ENCODE measurements around the gene KIF26B.
"Not testable (repeated sequence)": the region's sequence is repeated elsewhere in the genome, so short reads cannot be mapped to it uniquely, and the experiment has no call there.

Gene KIF26B

DNA sequence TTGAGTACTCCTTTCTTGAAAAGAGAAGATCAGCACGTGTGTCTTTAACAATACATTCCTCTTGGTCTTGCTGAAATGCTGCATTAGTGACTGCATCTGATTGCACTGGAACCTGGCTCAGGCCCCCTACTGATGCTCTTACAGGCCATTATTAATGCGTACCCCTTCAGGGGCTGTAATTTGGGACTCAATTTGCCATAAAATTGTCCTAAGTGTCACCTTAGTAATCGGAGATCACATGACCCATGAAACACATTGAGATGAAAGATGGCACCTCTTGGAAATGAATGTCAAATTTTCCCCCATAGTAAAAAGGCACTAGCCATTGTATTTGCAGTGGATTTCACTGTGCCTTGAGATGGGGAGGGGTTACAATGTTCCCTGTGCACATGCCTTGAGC, 563.3 kb downstream of the KIF26B start:
- DNase-seq, result no peak

DNA sequence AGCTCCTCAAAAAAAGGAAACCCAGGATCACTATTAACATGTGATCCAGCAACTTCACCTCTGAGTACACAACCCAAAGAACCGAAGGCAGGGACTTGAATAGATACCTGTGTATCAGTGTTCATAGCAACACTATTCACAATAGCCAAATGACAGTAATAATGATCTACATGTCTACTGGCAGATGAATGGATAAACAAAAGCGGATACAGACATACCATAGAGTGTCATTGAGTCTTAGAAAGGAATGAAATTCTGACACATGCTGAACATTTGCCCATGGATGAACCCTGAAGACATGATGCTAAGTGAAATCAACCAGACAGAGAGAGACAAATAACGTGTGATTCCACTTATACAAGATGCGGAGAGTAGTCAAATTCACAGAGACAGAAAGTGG, 564.2 kb downstream of the KIF26B start:
- DNase-seq, result no peak

DNA sequence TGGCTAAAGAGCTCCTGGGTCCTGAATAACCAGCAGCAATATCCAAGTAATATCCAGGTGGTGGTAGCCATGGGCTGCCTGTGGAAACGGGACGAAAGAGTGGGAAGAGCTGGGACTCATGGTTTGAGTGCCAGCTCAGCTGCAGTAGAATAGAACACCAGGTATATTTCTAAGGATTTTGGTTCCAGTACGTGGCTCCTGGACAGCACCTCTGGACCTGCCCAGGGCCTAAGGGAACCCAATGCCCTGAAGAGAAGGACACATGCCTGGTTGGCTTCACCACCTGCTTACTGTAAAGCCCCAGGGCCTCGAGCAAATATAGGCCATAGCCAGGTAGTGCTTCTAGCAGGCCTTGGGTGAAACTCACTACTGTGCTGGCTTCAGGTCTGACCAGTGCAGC, 566.7 kb downstream of the KIF26B start:
- no peak for DNase-seq

DNA sequence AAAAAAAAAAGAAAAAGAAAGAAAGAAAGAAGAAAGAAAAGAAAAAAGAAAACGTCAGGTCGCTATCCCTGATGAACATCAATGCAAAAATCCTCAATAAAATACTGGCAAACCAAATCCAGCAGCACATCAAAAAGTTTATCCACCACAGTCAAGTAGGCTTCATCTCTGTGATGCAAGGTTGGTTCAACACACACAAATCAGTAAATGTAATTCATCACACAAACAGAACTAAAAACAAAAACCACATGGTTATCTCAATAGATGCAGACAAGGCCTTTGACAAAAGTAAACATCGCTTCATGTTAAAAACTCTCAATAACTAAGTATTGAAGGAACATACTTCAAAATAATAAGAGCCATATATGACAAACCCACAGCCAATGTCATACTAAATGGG, 573.2 kb downstream of the KIF26B start:
- not testable (repeated sequence) for DNase-seq

DNA sequence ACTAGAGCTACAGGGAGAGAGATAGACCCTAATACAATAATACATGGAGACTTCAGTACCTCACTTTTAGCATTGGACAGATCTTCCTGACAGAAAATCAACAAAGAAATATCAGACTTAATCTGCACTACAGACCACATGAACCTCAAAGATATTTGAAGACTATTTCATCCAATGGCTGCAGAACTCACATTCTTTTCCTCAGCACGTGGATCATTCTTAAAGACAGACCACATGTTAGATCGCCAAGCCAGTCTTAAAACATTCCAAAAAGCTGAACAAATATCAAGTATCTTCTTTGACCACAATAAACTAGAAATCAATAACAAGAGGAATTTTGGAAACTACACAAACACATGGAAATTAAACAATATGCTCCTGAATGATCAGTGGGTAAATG, 576.0 kb downstream of the KIF26B start:
- no peak for DNase-seq

DNA sequence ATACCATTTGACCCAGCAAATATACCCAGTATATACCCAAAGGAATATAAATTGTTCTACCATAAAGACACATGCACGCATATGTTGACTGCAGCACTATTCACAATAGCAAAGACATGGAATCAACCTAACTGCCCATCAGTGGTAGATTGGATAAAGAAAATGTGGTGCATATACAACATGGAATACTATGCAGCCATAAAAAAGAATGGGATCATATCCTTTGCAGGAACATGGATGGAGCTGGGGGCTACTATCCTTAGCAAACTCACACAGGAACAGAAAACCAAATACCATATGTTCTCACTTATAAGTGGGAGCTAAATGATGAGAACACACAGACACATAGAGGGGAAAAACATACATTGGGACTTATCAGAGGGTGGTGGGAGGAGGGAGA, 585.6 kb downstream of the KIF26B start:
- DNase-seq, result not testable (repeated sequence)

DNA sequence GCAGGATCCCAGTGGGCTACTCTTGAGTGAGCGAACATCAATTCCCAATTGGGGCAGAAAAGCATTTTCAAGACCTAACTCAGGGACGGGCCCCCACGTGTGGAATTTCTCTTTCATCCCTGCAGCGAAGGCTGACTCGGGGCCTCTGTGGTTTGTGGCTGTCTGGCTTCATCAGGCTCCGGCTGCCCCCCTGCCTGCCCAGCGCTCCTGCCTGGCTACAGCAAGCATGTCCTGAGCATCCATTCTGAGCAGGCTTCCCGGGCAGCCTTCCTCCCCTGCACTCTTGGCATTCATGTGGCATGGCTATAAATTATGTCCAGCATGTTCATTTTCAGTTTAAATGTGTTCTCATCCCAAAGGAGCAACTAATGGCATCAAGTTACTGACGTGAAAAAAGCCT, 588.1 kb downstream of the KIF26B start:
- no peak for DNase-seq

DNA sequence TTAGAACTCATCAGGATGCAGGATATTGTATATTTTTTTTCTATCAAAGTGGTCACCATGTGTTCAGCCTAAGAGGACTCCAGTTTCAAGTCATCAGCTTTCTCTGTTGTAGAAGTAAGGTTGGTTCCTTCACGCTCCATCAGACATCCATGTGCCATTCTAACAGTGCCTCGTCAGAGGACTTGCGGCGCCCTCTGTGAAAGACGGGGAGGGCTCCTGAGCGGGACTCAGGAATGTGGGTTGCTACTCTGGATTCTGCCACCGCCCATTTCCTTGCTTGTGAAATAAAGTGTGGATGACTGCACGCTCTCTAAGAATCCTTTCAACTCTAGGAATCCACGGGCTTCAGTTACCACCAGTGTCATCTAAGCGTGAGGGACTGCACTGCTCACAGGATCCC, 593.5 kb downstream of the KIF26B start:
- no peak for DNase-seq

DNA sequence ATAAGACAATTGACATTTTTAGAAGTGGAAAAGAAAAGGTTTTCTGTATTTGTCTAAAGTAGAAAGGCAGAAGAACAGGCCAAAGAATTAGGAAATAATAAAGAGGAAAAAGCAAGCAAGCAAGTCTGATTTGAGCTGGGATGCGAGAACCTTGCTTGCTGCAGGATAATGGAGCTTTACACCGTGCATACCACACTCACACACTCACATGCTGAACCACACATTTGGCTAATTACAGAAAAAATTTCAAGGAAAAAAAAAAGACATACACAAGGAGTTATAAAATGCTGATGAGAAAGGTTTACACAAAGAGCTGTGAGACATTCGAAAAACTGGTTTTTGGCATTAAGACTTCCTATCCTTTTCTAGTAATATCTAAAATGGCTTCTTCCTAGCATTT, 593.9 kb downstream of the KIF26B start:
- DNase-seq, result no peak

DNA sequence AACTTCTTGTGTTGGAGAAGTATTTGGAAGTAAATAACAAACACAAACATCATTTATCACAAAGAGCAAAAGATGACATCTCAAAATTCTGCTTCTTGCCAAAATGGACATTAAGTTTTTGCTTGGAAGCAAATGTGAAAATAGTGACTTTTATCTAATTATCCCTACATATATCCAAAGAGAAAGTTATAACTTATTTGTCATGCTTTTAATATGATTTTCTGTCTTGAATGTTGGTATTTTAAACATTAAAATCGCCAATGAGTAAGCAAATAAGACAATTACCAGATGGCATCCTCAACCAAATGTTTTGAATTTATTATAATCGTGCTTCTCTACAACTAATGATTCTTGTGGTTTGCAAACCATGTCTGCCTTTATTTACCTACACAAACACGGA, 594.3 kb downstream of the KIF26B start:
- DNase-seq, result no peak

DNA sequence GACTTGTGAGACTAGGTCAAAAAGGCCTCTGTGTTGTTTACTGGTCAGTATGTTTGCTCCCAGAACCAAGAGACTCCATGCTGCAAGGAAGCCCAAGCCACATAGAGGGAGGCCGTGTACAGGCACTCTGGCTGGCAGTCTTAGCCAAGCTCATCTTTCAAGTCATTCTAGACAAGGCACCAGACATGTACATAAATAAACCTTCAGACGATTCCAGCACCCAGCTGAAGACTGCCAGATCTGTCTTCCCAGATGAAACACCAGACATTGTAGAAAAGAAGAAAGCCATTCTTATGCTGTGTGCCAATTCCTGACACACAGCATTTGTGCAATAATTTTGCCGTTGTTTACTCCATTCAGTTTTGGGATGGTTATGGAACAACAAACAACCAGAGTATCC, 595.5 kb downstream of the KIF26B start:
- no peak for DNase-seq

DNA sequence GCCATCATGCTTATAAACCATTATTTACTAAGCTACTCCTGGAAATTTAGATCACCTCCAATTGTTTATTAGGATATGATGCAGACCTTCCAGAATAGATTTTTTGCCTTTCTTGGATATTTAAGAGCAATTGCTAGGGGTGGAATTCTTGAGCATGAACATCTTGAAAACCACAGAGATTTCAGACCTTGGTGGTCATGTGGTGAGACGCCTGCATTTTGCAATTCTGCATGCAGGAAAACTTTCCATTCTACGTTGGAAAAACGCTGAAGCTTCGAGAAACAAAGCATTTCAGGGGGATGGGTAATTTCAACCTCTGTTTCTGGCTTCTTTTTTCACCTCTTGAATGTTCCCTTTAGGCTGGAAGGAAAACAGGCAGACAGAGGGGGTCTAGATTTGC, 596.3 kb downstream of the KIF26B start:
- DNase-seq, result no peak

DNA sequence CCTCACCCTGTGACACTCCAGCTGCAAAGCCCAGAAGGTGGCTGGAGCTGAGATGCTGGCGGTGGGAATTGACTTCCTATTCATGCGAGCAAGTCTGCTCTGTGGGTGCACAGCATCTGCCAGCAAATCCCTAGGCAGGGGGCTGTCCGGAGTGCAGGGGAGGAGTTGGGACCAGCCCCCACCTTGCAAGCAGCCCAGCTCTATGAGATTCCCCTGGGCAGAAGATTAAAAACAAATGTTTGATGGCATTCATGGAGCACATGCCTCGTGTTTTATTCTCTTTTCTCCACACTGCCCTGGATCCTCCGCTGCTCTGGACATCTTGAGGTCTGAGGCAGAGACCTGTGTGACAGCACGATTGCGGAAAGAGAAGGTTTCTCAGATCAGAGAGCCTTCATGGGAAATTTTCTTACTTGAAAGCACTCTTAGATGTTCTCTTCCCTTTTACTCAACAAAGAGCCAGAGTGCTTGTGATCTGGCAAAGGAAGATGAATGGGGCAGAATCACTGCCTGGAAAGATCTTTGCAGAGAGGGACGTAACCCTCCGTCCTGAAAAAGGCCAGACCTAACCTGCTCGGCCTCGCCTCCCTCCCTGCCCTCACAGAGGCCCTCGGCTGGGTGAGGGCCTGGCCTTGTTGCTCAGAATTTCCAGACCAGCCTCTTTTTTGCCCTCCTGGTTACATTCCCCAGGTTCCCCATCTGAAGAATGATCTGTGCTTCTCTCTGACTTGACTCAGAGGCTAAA, 597.1 kb downstream of the KIF26B start:
- no peak for DNase-seq

DNA sequence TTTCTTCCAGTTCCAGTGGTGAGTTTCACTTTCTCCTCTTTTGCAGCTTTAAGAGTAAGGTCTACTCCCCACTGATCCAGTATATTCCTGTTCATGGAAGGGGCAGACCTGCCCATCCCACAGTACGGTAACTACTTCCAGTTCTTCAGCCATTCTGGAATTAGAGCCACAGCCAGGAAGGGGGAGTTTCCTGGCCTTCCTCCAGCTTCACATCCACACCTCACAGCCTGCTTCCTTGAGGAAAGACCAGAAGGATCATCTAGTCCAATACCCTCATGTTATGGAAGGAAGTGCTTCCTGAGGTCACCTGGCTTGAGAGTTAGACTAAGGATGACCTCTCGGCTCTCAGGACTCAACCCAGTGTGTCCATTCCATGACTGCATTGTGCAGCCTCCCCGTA, 597.8 kb downstream of the KIF26B start:
- no peak for DNase-seq

DNA sequence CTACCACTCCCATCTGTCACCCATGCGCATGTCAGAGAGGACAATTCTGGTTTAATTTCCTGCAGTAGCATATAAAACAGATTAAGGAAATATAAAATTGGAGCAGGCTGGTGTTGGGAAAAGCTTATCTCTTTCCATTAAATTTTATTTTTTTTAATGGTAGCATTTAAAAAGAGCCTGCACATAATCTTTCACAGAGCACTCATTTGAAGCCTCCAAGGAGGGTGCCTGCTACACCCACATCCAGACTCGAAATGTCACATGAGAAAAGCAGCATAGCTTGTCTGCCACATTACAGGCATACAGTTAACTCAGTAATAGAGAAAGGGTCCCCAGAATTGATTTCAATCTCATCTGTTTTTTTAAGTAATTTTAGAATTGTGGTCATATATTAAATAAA, 599.0 kb downstream of the KIF26B start:
- no peak for DNase-seq

DNA sequence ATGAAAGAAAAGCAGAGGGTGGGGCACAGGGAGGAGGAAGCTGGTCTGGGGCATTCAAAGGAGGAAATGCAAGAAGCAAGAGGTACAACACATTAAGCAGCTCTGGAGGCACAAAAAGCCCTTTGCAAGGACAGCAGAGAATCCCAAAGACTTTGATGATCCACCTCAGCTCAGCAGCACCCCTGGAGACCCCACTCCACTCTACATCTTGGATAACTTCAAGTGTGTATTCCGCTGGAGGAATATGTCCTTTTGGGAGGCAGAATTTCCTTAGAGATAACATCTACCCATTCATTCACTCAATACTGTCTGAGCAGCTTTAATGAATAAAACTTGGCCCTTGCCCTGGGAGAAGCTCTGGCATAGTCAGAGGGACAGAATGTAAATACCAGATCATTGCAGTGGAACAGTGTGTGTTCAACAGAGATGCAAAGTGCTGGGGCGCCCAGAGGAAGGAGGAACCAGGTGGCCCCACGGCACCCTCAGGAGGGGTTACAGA, 599.7 kb downstream of the KIF26B start:
- DNase-seq, result no peak
